ENCODE measurements around the gene PTPN23.

DNA sequence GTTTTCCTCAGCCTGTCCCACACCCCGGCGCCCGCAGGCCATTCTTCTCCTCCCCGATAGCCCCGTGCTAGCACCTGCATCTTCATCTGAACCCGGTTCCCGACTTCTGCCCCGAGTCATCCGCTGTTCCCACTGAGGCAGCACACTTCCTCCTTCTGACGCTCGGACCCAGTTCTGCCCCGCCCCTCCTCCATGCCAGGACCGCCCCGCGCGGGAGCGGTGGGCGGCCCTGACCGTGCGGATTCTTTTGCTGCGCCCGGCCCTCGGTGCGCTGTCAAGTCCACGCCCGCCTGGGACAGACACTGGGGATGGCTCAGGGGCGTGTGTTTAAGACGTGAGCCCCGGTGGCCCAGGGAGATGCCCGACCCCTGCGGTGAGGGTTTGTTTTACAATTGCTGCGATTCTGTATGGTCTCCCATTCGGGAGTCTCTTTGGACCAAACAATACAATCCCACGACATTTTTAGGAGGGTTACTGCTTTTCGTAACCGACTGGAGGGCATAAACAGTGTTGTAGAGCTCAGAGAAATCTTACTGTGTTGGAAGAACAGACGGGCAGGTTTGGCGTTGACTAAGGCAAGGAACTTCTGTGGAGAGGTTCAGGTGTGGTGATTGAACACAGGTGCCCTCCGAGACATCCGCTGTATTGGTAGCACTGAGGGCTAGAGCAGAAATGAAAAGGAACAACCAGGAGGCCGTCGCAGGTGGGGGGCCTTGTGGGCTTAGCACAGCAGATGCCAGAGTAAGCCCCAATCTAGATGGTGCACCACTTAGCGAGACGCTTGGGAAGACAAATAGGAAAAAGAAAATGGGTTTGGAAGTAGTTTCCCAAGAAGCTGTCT, 716 bp downstream of the PTPN23 start:
- TF ChIP-seq, protein P1, sequence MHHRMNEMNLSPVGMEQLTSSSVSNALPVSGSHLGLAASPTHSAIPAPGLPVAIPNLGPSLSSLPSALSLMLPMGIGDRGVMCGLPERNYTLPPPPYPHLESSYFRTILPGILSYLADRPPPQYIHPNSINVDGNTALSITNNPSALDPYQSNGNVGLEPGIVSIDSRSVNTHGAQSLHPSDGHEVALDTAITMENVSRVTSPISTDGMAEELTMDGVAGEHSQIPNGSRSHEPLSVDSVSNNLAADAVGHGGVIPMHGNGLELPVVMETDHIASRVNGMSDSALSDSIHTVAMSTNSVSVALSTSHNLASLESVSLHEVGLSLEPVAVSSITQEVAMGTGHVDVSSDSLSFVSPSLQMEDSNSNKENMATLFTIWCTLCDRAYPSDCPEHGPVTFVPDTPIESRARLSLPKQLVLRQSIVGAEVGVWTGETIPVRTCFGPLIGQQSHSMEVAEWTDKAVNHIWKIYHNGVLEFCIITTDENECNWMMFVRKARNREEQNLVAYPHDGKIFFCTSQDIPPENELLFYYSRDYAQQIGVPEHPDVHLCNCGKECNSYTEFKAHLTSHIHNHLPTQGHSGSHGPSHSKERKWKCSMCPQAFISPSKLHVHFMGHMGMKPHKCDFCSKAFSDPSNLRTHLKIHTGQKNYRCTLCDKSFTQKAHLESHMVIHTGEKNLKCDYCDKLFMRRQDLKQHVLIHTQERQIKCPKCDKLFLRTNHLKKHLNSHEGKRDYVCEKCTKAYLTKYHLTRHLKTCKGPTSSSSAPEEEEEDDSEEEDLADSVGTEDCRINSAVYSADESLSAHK (CRISPR knock-in tag; IDR thresholded peaks at IDR 0.05; ENCODE audit: borderline replicate concordance), result no peak
- TF ChIP-seq, protein P2, sequence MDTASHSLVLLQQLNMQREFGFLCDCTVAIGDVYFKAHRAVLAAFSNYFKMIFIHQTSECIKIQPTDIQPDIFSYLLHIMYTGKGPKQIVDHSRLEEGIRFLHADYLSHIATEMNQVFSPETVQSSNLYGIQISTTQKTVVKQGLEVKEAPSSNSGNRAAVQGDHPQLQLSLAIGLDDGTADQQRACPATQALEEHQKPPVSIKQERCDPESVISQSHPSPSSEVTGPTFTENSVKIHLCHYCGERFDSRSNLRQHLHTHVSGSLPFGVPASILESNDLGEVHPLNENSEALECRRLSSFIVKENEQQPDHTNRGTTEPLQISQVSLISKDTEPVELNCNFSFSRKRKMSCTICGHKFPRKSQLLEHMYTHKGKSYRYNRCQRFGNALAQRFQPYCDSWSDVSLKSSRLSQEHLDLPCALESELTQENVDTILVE (CRISPR knock-in tag; IDR thresholded peaks at IDR 0.05), result no peak; the same call in 1 of the 2 replicates

Measured in HepG2 (cell line).